Glomerular visceral epithelial cell (primary cell): ENCODE measurements around the gene EIF6.
"Not testable (repeated sequence)": the region's sequence is repeated elsewhere in the genome, so short reads cannot be mapped to it uniquely, and the experiment has no call there.

Experiments
- DNase-seq: peaks from one replicate; pipeline ENCODE4 v3.0.0-alpha.2; 2016; ENCODE audit errors: extremely low spot score

EIF6 gene

GRCh38 chr20:35260426-35260825 is 24.1 kb downstream of the EIF6 start:
- no peak for DNase-seq

GRCh38 chr20:35257175-35257909 is 27.2 kb downstream of the EIF6 start:
- peak; percentile 74 for DNase-seq

- no peak for DNase-seq
These were observed 30.0 kb downstream of the EIF6 start for GRCh38 chr20:35254448-35254999.

GRCh38 chr20:35253010-35253409 is 31.6 kb downstream of the EIF6 start:
- DNase-seq = no peak

- DNase-seq = not testable (repeated sequence)
These were observed 32.0 kb downstream of the EIF6 start for GRCh38 chr20:35252598-35252997.

- DNase-seq = no peak
These were observed 32.5 kb downstream of the EIF6 start for GRCh38 chr20:35252037-35252461.

- DNase-seq = no peak
These were observed 33.0 kb downstream of the EIF6 start for GRCh38 chr20:35251613-35251940.

GRCh38 chr20:35248641-35249475 is 35.7 kb downstream of the EIF6 start:
- DNase-seq = no peak

- DNase-seq = no peak
These were observed 37.8 kb downstream of the EIF6 start for GRCh38 chr20:35246723-35247122.

GRCh38 chr20:35243986-35244385 is 40.6 kb downstream of the EIF6 start:
- no peak for DNase-seq

- DNase-seq = no peak
These were observed 41.3 kb downstream of the EIF6 start for GRCh38 chr20:35243317-35243716.

- peak; percentile 27 for DNase-seq
These were observed 43.7 kb downstream of the EIF6 start for GRCh38 chr20:35240811-35241293.

- DNase-seq = no peak
These were observed 44.3 kb downstream of the EIF6 start for GRCh38 chr20:35240083-35240810.

GRCh38 chr20:35238735-35239134 is 45.8 kb downstream of the EIF6 start:
- DNase-seq = no peak

GRCh38 chr20:35238170-35238569 is 46.4 kb downstream of the EIF6 start:
- DNase-seq = no peak

- DNase-seq = no peak
These were observed 47.1 kb downstream of the EIF6 start for GRCh38 chr20:35237486-35237885.

- no peak for DNase-seq
These were observed 48.7 kb downstream of the EIF6 start for GRCh38 chr20:35235881-35236280.

- DNase-seq = peak; percentile 75
These were observed 52.0 kb downstream of the EIF6 start for GRCh38 chr20:35232575-35232974.
